GM23248 (cell line): ENCODE measurements around the gene TFIP11.

Source experiments
- EZH2 ChIP-seq: fragments of 200-600 bp; sonication (generic); IDR thresholded peaks from 2 replicates; pipeline ENCODE4 v1.6.1; 2018; ENCODE audit warnings: antibody characterized with exemption, mild to moderate bottlenecking; ENCODE audit not compliant: insufficient read depth, poor library complexity, severe bottlenecking
- EZH2phosphoT487 ChIP-seq: fragments of 200-600 bp; sonication (generic); IDR thresholded peaks from 2 replicates; pipeline ENCODE4 v1.6.1; 2018; ENCODE audit warnings: antibody characterized with exemption, moderate library complexity, mild to moderate bottlenecking, low read depth; ENCODE audit not compliant: insufficient read depth

- TF ChIP-seq EZH2 (no peak), EZH2phosphoT487 (no peak)
Measured at GRCh38 chr22:26547426-26547825, 35.2 kb upstream of the TFIP11 start.
